ENCODE data around the gene ITGA5. TPM values are rescaled to one million over a fixed set of nuclear protein-coding genes. Genes with fewer than 3 reads are reported as not detected.

Gene ITGA5
- total RNA-seq, 1 donor, result 168 TPM

- H3K27me3 ChIP-seq (ENCODE audit: insufficient read depth, low read length), result no peaks in the 10 kb centered on the region
- no peaks in the 10 kb centered on the region for H3K9me3 ChIP-seq (ENCODE audit: low read depth, low read length)
- peaks cover 38% of the 10 kb centered on the region for H3K4me1 ChIP-seq (ENCODE audit: insufficient read depth, low read length)
- no peak overlapping the region for H3K4me3 ChIP-seq (ENCODE audit: low read length)
Observed at GRCh38 chr12:54377797-54378515, 41.1 kb downstream of the ITGA5 start.

- H3K4me3 ChIP-seq (ENCODE audit: low read length), result no peak overlapping the region
- H3K4me1 ChIP-seq (ENCODE audit: insufficient read depth, low read length), result peaks cover 34% of the 10 kb centered on the region
- no peaks in the 10 kb centered on the region for H3K9me3 ChIP-seq (ENCODE audit: low read depth, low read length)
- H3K27me3 ChIP-seq (ENCODE audit: insufficient read depth, low read length), result no peaks in the 10 kb centered on the region
Observed at GRCh38 chr12:54377007-54377406, 42.1 kb downstream of the ITGA5 start.

- H3K27me3 ChIP-seq (ENCODE audit: insufficient read depth, low read length), result no peaks in the 10 kb centered on the region
- H3K4me3 ChIP-seq (ENCODE audit: low read length), result no peak overlapping the region
- peaks cover 33% of the 10 kb centered on the region for H3K4me1 ChIP-seq (ENCODE audit: insufficient read depth, low read length)
- no peaks in the 10 kb centered on the region for H3K9me3 ChIP-seq (ENCODE audit: low read depth, low read length)
Observed at GRCh38 chr12:54376596-54376995, 42.5 kb downstream of the ITGA5 start.

GRCh38 chr12:54375259-54375579 lies 43.8 kb downstream of the ITGA5 start:
- Histone ChIP-seq H3K27me3 (ENCODE audit: insufficient read depth, low read length) (no peaks in the 10 kb centered on the region), H3K4me1 (ENCODE audit: insufficient read depth, low read length) (peaks cover 20% of the 10 kb centered on the region), H3K4me3 (ENCODE audit: low read length) (no peak overlapping the region), H3K9me3 (ENCODE audit: low read depth, low read length) (no peaks in the 10 kb centered on the region)

GRCh38 chr12:54374562-54375258 lies 44.4 kb downstream of the ITGA5 start:
- Histone ChIP-seq H3K4me1 (ENCODE audit: insufficient read depth, low read length) (peaks cover 15% of the 10 kb centered on the region), H3K27me3 (ENCODE audit: insufficient read depth, low read length) (no peaks in the 10 kb centered on the region), H3K4me3 (ENCODE audit: low read length) (no peak overlapping the region), H3K9me3 (ENCODE audit: low read depth, low read length) (no peaks in the 10 kb centered on the region)

GRCh38 chr12:54373649-54374561 lies 45.2 kb downstream of the ITGA5 start:
- H3K4me1 ChIP-seq (ENCODE audit: insufficient read depth, low read length), result peaks cover 17% of the 10 kb centered on the region
- no peaks in the 10 kb centered on the region for H3K27me3 ChIP-seq (ENCODE audit: insufficient read depth, low read length)
- H3K4me3 ChIP-seq (ENCODE audit: low read length), result no peak overlapping the region
- H3K9me3 ChIP-seq (ENCODE audit: low read depth, low read length), result no peaks in the 10 kb centered on the region

GRCh38 chr12:54372113-54372806 lies 46.8 kb downstream of the ITGA5 start:
- peaks cover 30% of the 10 kb centered on the region for H3K4me1 ChIP-seq (ENCODE audit: insufficient read depth, low read length)
- no peaks in the 10 kb centered on the region for H3K9me3 ChIP-seq (ENCODE audit: low read depth, low read length)
- no peaks in the 10 kb centered on the region for H3K27me3 ChIP-seq (ENCODE audit: insufficient read depth, low read length)
- H3K4me3 ChIP-seq (ENCODE audit: low read length), result no peak overlapping the region

- no peaks in the 10 kb centered on the region for H3K27me3 ChIP-seq (ENCODE audit: insufficient read depth, low read length)
- no peak overlapping the region for H3K4me3 ChIP-seq (ENCODE audit: low read length)
- H3K9me3 ChIP-seq (ENCODE audit: low read depth, low read length), result no peaks in the 10 kb centered on the region
- peaks cover 30% of the 10 kb centered on the region for H3K4me1 ChIP-seq (ENCODE audit: insufficient read depth, low read length)
Observed at GRCh38 chr12:54371328-54372112, 47.5 kb downstream of the ITGA5 start.

GRCh38 chr12:54370171-54370730 lies 48.8 kb downstream of the ITGA5 start:
- H3K4me1 ChIP-seq (ENCODE audit: insufficient read depth, low read length), result peaks cover 31% of the 10 kb centered on the region
- no peak overlapping the region for H3K4me3 ChIP-seq (ENCODE audit: low read length)
- no peaks in the 10 kb centered on the region for H3K9me3 ChIP-seq (ENCODE audit: low read depth, low read length)
- H3K27me3 ChIP-seq (ENCODE audit: insufficient read depth, low read length), result no peaks in the 10 kb centered on the region

- peaks cover 37% of the 10 kb centered on the region for H3K4me1 ChIP-seq (ENCODE audit: insufficient read depth, low read length)
- H3K4me3 ChIP-seq (ENCODE audit: low read length), result no peak overlapping the region
- H3K27me3 ChIP-seq (ENCODE audit: insufficient read depth, low read length), result no peaks in the 10 kb centered on the region
- H3K9me3 ChIP-seq (ENCODE audit: low read depth, low read length), result no peaks in the 10 kb centered on the region
Observed at GRCh38 chr12:54369597-54370131, 49.4 kb downstream of the ITGA5 start.

- no peaks in the 10 kb centered on the region for H3K9me3 ChIP-seq (ENCODE audit: low read depth, low read length)
- no peak overlapping the region for H3K4me3 ChIP-seq (ENCODE audit: low read length)
- H3K4me1 ChIP-seq (ENCODE audit: insufficient read depth, low read length), result peaks cover 44% of the 10 kb centered on the region
- H3K27me3 ChIP-seq (ENCODE audit: insufficient read depth, low read length), result no peaks in the 10 kb centered on the region
Observed at GRCh38 chr12:54368709-54369596, 50.1 kb downstream of the ITGA5 start.

- H3K4me3 ChIP-seq (ENCODE audit: low read length), result no peak overlapping the region
Observed at GRCh38 chr12:54368025-54368708, 50.9 kb downstream of the ITGA5 start.

More at GRCh38 chr12:54368025-54368708, 50.9 kb downstream of the ITGA5 start:
- Histone ChIP-seq H3K27me3 (ENCODE audit: insufficient read depth, low read length) (no peaks in the 10 kb centered on the region), H3K9me3 (ENCODE audit: low read depth, low read length) (no peaks in the 10 kb centered on the region), H3K4me1 (ENCODE audit: insufficient read depth, low read length) (peaks cover 52% of the 10 kb centered on the region)
